WERI-Rb-1 (cell line): ENCODE results near the gene FSHR.

Source experiments
- DNase-seq: peaks from one replicate; pipeline ENCODE4 v3.0.0-alpha.2; 2020
- H3K27ac ChIP-seq: fragments of 250-450 bp; sonication (Bioruptor Pico); 2 replicates; pipeline ENCODE4 v1.5.1; 2020; ENCODE audit warnings: mild to moderate bottlenecking, moderate library complexity
- H3K27me3 ChIP-seq: fragments of 250-450 bp; sonication (Bioruptor Pico); 2 replicates; pipeline ENCODE4 v1.5.1; 2021; ENCODE audit warnings: mild to moderate bottlenecking, low read depth, moderate library complexity; ENCODE audit not compliant: insufficient read depth, severe bottlenecking
- H3K36me3 ChIP-seq: fragments of 250-450 bp; sonication (Bioruptor Pico); 2 replicates; pipeline ENCODE4 v1.5.1; 2020; ENCODE audit warnings: mild to moderate bottlenecking, moderate library complexity
- H3K4me3 ChIP-seq: 2 replicates; pipeline ENCODE4 v1.5.1; 2011; ENCODE audit warnings: low read depth, mild to moderate bottlenecking, control low read depth, low read length
- H3K9me3 ChIP-seq: fragments of 250-450 bp; sonication (Bioruptor Pico); 2 replicates; pipeline ENCODE4 v1.5.1; 2021; ENCODE audit warnings: mild to moderate bottlenecking, moderate library complexity; ENCODE audit not compliant: severe bottlenecking
- TF ChIP-seq, protein P1 (sequence below): IDR thresholded peaks from 2 replicates; pipeline ENCODE4 v1.5.1; 2011; ENCODE audit warnings: low read depth, mild to moderate bottlenecking, control low read depth, inconsistent platforms, low read length

Gene FSHR

DNA sequence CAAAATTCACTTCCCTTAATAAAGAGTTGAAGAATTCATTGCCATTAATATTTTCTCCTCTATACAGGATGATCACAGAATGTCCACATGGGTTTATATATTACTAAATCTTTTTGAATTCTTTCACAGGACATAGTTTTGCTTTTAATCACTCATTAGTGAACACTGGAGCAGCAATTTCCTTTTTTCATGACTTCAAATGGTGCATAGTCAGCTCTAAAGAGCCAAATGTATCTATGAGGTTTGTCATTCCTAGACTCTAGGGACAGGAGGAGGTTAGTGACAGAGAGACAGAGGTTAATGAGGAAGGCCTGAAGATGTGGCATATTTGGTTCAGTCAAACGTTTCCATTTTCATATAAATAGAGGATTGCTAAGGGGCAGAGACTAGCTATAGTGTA is 111.8 kb downstream of the FSHR start:
- DNase-seq, result no peak
- Histone ChIP-seq H3K27me3 (no peaks in the 10 kb centered on the region), H3K4me3 (no peak overlapping the region), H3K27ac (no peak overlapping the region), H3K36me3 (no peaks in the 10 kb centered on the region), H3K9me3 (no peaks in the 10 kb centered on the region)
- TF ChIP-seq, protein P1, sequence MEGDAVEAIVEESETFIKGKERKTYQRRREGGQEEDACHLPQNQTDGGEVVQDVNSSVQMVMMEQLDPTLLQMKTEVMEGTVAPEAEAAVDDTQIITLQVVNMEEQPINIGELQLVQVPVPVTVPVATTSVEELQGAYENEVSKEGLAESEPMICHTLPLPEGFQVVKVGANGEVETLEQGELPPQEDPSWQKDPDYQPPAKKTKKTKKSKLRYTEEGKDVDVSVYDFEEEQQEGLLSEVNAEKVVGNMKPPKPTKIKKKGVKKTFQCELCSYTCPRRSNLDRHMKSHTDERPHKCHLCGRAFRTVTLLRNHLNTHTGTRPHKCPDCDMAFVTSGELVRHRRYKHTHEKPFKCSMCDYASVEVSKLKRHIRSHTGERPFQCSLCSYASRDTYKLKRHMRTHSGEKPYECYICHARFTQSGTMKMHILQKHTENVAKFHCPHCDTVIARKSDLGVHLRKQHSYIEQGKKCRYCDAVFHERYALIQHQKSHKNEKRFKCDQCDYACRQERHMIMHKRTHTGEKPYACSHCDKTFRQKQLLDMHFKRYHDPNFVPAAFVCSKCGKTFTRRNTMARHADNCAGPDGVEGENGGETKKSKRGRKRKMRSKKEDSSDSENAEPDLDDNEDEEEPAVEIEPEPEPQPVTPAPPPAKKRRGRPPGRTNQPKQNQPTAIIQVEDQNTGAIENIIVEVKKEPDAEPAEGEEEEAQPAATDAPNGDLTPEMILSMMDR, result no peak

DNA sequence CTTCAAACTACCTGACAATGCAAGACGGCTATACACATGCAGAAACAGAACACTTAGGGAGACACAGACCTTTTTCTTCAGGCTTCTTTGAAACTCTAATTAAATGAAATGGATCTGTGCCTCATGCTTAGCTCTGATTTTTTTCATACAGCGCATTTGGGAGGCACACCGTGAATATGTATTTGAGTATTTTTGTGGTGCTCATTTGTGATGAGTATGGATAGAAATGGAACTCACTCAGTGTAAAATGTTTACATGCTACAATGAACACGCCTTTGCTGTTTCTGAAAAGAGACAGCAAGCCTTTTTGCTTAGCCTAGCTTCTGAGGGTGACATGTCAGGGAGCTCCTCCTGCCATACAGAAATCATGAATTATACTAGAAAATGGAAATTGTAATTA is 113.3 kb downstream of the FSHR start:
- TF ChIP-seq, protein P1, result no peak
- Histone ChIP-seq H3K36me3 (no peaks in the 10 kb centered on the region), H3K27me3 (no peaks in the 10 kb centered on the region), H3K9me3 (no peaks in the 10 kb centered on the region), H3K27ac (no peak overlapping the region), H3K4me3 (no peak overlapping the region)
- DNase-seq, result no peak

DNA sequence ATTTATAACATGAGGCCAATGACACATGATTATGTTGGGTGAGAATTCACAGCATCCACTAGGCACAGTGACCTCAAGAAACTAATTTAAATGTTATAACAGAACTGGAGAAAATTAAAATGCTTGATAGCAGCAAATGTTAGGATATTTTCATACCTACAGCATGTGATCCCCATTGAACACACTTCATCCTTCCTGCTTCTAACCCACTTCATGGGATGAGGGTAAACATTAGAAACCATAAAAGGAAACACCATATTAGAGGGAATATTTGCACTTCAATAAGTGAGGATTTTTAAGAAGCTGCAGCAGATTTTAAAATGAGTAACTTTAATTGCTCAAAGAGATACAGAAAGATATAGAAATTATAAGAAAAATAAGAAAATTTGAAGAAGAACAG is 117.1 kb downstream of the FSHR start:
- Histone ChIP-seq H3K27me3 (no peaks in the 10 kb centered on the region), H3K9me3 (no peaks in the 10 kb centered on the region), H3K4me3 (no peak overlapping the region), H3K27ac (no peak overlapping the region), H3K36me3 (no peaks in the 10 kb centered on the region)
- TF ChIP-seq, protein P1, result no peak
- DNase-seq, result no peak

DNA sequence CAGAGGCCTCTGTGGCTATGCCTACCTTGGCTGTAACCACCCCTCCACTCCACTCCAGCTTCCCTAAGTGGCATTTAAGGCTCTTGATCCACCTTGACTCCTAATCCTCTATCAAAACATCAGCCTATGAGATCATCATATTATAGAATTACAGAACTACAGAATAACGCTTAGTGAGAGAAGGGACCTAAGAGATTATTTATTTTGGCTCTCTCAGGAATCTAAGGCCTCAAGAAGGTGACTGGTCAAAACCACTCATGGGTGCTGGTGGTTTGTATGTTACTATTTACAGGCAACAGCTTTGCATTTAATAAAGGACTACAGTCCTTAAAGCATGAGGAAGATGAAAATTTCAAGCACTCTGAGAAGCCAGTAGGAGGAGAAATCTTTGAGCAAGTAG is 118.8 kb downstream of the FSHR start:
- no peaks in the 10 kb centered on the region for H3K9me3 ChIP-seq
- no peak overlapping the region for H3K27ac ChIP-seq
- TF ChIP-seq, protein P1, result no peak
- no peak overlapping the region for H3K4me3 ChIP-seq
- no peaks in the 10 kb centered on the region for H3K27me3 ChIP-seq
- no peak for DNase-seq
- no peaks in the 10 kb centered on the region for H3K36me3 ChIP-seq

DNA sequence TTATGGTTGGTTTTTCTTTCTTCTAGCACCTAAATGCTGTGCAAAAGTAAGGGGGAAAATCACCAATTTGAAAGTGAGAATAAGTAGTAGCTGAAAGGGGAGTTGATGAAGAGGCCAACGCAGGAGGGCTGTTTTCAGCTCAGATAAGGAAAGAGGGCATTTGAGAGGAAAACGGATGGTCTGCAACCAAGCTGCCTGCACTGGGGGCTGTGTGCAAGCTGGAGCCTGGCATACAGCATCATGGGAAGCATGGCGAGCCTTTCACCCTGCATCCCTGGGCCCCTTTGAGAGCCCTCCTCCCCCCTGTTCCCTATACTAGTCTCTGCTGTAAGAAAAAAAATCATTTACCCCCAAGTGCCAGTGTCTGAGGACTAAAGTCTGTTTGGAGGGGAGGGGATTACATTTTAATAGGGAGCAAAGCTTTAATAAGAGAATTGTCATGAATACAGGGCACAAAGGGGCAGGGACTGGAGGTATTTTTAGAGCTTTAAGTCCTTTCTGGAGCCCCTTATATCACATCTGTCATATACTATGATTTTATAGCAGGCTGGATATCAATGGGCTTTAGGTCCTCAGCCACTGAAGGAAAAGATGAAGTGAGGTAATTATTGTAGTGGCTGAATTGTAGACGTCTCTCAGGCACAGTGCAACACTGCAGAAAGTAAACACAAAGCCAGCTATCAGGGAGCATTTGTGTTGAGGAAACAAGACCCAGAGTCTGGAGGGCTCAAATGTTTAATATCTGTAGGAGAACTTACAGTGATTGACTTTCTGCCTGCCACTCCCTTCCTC is 120.7 kb downstream of the FSHR start:
- no peak overlapping the region for H3K4me3 ChIP-seq
- no peaks in the 10 kb centered on the region for H3K9me3 ChIP-seq
- DNase-seq, result no peak
- H3K27me3 ChIP-seq, result no peaks in the 10 kb centered on the region
- no peaks in the 10 kb centered on the region for H3K36me3 ChIP-seq
- no peak overlapping the region for H3K27ac ChIP-seq
- TF ChIP-seq, protein P1, result no peak

DNA sequence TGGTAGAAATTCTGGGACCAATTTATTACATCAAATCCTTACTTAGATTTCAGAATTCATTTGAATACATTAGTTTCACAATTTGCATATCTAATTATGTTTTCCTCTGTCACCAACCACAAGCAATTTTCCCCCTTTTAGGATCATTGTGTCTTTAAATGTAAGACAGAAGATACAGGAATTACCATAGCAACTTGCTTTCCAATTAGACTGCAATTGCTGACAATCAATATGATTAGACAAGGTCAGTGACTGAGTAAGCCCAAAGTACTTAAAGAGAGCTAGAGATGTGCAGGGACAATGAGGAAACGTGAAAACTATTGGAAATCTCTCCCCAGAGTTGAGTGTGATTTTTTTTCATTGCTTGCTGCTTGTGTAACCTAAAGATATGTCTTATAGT is 121.4 kb downstream of the FSHR start:
- no peaks in the 10 kb centered on the region for H3K36me3 ChIP-seq
- TF ChIP-seq, protein P1, result no peak
- H3K4me3 ChIP-seq, result no peak overlapping the region
- H3K27ac ChIP-seq, result no peak overlapping the region
- H3K9me3 ChIP-seq, result no peaks in the 10 kb centered on the region
- no peaks in the 10 kb centered on the region for H3K27me3 ChIP-seq
- DNase-seq, result no peak
